Measurements from ENCODE around the gene CIRBP. TPM values are rescaled to one million over a fixed set of nuclear protein-coding genes. Genes with fewer than 3 reads are reported as not detected.
A peak's percentile ranks its signal among the peaks of the same experiment; 100 is the strongest.

The CIRBP gene
- total and polyA plus RNA-seq, 2 of the 13 experiments (the other 11 are each of a cell fraction or from before 2014, with no cell fraction given): 133 to 140 TPM

DNA sequence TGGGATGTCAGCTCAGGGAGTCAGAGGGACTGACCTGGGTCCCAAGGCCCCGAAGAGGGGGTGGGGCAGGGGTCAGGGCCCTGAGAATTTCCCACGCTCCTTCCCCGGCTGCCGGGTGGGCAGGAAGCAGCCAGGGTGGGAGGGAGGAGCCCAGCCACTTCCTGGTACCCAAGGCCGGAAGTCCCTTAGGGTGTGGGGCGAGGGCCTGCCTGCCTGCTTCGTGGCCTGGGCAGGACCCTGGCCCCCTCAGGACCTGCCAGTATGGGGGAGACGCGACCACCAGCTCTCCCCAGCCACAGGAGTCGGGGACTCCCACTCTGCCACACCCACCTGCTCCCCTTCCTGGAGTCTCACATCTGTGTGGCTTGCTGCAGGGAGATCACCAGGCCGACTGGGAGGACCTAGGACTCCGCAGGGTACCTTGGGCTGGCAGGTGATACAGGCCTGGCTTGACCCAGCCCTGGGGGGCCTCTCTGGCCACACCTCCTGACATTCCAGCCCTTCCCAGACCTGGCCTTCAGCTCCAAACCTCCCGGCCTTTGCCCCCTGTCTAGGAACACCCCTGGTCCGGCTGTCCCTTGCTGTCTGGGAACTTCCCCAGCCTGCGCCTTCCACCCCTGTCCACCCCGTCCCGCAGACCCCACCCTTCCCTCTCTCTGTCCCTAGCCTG lies 9.8 kb upstream of the CIRBP start (continued):
- TF ChIP-seq, protein P1, sequence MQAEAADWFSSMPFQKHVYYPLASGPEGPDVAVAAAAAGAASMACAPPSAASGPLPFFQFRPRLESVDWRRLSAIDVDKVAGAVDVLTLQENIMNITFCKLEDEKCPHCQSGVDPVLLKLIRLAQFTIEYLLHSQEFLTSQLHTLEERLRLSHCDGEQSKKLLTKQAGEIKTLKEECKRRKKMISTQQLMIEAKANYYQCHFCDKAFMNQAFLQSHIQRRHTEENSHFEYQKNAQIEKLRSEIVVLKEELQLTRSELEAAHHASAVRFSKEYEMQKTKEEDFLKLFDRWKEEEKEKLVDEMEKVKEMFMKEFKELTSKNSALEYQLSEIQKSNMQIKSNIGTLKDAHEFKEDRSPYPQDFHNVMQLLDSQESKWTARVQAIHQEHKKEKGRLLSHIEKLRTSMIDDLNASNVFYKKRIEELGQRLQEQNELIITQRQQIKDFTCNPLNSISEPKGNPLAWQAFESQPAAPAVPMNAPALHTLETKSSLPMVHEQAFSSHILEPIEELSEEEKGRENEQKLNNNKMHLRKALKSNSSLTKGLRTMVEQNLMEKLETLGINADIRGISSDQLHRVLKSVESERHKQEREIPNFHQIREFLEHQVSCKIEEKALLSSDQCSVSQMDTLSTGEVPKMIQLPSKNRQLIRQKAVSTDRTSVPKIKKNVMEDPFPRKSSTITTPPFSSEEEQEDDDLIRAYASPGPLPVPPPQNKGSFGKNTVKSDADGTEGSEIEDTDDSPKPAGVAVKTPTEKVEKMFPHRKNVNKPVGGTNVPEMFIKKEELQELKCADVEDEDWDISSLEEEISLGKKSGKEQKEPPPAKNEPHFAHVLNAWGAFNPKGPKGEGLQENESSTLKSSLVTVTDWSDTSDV (CRISPR knock-in tag; IDR thresholded peaks at IDR 0.05): peak; percentile 45
- TF ChIP-seq ZNF510 (CRISPR knock-in tag; IDR thresholded peaks at IDR 0.05; ENCODE audit: low read depth) (peak; percentile 74; the same call in 1 of the 2 replicates), ZNF746 (CRISPR knock-in tag; IDR thresholded peaks at IDR 0.05) (peak; percentile 97), HNRNPL (IDR thresholded peaks at IDR 0.05; ENCODE audit: low read depth, low read length) (peak; percentile 93), GABPA (IDR thresholded peaks at IDR 0.05; ENCODE audit: low read depth, low read length) (no peak), GABPA (CRISPR knock-in tag; IDR thresholded peaks at IDR 0.05; ENCODE audit: low read depth) (peak; percentile 92), HMG20B (CRISPR knock-in tag; conservative IDR thresholded peaks at IDR 0.05) (no peak), HOXA3 (CRISPR knock-in tag; IDR thresholded peaks at IDR 0.05) (peak; percentile 81), SMAD9 (CRISPR knock-in tag; IDR thresholded peaks at IDR 0.05) (no peak), NPAS2 (CRISPR knock-in tag; IDR thresholded peaks at IDR 0.05; ENCODE audit: borderline replicate concordance) (no peak), ZNF12 (CRISPR knock-in tag; IDR thresholded peaks at IDR 0.05) (no peak; the same call in 1 of the 2 replicates), ZFP90 (CRISPR knock-in tag; IDR thresholded peaks at IDR 0.05; ENCODE audit: borderline replicate concordance) (no peak), ZNF761 (CRISPR knock-in tag; conservative IDR thresholded peaks at IDR 0.05) (peak; percentile 85), ZNF614 (CRISPR knock-in tag; IDR thresholded peaks at IDR 0.05; ENCODE audit: borderline replicate concordance) (0 out of 2 replicates have a peak, but pooled peaks have one; percentile 24), PRPF4 (IDR thresholded peaks at IDR 0.05; ENCODE audit: low read depth, low read length, poor library complexity, severe bottlenecking) (no peak), KLF15 (CRISPR knock-in tag; IDR thresholded peaks at IDR 0.05; ENCODE audit: borderline replicate concordance) (no peak), YY1 (IDR thresholded peaks at IDR 0.05; ENCODE audit: insufficient read depth, insufficient replicate concordance, low read depth, low read length) (peak; percentile 29), KMT2A (CRISPR knock-in tag; IDR thresholded peaks at IDR 0.05) (0 out of 2 replicates have a peak, but pooled peaks have one; percentile 21), RBFOX2 (IDR thresholded peaks at IDR 0.05; ENCODE audit: low read depth, low read length) (peak; percentile 99)
- TF ChIP-seq, protein P2, sequence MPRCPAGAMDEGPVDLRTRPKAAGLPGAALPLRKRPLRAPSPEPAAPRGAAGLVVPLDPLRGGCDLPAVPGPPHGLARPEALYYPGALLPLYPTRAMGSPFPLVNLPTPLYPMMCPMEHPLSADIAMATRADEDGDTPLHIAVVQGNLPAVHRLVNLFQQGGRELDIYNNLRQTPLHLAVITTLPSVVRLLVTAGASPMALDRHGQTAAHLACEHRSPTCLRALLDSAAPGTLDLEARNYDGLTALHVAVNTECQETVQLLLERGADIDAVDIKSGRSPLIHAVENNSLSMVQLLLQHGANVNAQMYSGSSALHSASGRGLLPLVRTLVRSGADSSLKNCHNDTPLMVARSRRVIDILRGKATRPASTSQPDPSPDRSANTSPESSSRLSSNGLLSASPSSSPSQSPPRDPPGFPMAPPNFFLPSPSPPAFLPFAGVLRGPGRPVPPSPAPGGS (CRISPR knock-in tag; IDR thresholded peaks at IDR 0.05): peak; percentile 82
- TF ChIP-seq, protein P3, sequence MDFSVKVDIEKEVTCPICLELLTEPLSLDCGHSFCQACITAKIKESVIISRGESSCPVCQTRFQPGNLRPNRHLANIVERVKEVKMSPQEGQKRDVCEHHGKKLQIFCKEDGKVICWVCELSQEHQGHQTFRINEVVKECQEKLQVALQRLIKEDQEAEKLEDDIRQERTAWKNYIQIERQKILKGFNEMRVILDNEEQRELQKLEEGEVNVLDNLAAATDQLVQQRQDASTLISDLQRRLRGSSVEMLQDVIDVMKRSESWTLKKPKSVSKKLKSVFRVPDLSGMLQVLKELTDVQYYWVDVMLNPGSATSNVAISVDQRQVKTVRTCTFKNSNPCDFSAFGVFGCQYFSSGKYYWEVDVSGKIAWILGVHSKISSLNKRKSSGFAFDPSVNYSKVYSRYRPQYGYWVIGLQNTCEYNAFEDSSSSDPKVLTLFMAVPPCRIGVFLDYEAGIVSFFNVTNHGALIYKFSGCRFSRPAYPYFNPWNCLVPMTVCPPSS (IDR thresholded peaks at IDR 0.05): no peak
- TF ChIP-seq, protein P4, sequence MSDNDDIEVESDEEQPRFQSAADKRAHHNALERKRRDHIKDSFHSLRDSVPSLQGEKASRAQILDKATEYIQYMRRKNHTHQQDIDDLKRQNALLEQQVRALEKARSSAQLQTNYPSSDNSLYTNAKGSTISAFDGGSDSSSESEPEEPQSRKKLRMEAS (IDR thresholded peaks at IDR 0.05): peak; percentile 70
- TF ChIP-seq, protein P5, sequence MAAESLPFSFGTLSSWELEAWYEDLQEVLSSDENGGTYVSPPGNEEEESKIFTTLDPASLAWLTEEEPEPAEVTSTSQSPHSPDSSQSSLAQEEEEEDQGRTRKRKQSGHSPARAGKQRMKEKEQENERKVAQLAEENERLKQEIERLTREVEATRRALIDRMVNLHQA (CRISPR knock-in tag; IDR thresholded peaks at IDR 0.05): no peak

Data from HepG2 (cell line).